Loucy (cell line): ENCODE measurements around the gene TEX28.
"Not testable (repeated sequence)": the region's sequence is repeated elsewhere in the genome, so short reads cannot be mapped to it uniquely, and the experiment has no call there.

Source experiments
- EZH2phosphoT487 ChIP-seq: fragments of 200-600 bp; IDR thresholded peaks from 2 replicates; pipeline ENCODE4 v1.6.1; 2018; ENCODE audit warnings: antibody characterized with exemption, mild to moderate bottlenecking, moderate library complexity, borderline replicate concordance
- TF ChIP-seq, protein P1 (sequence below): fragments of 200-600 bp; sonication (generic); conservative IDR thresholded peaks from 2 replicates; pipeline ENCODE4 v1.5.1; 2014; ENCODE audit warnings: mild to moderate bottlenecking, antibody characterized with exemption, low read length

DNA sequence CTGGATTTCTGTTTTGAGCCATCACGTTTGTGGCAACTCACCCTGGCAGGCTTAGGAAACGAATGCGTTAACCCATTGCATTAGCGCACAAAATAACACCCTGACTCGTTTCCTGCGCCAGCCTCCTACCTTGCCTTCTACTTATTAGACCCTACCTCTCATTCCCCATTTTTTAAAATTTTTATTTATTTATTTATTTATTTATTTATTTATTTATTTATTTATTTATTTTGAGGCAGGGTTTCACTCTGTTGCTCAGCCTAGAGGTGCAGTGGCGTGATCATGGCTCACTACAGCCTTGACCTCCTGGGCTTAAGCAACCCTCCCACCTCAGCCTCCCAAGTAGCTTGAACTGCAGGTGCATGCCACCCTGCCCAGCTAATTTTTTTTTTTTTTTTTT lies 8.1 kb upstream of the TEX28 start:
- TF ChIP-seq, protein P1, sequence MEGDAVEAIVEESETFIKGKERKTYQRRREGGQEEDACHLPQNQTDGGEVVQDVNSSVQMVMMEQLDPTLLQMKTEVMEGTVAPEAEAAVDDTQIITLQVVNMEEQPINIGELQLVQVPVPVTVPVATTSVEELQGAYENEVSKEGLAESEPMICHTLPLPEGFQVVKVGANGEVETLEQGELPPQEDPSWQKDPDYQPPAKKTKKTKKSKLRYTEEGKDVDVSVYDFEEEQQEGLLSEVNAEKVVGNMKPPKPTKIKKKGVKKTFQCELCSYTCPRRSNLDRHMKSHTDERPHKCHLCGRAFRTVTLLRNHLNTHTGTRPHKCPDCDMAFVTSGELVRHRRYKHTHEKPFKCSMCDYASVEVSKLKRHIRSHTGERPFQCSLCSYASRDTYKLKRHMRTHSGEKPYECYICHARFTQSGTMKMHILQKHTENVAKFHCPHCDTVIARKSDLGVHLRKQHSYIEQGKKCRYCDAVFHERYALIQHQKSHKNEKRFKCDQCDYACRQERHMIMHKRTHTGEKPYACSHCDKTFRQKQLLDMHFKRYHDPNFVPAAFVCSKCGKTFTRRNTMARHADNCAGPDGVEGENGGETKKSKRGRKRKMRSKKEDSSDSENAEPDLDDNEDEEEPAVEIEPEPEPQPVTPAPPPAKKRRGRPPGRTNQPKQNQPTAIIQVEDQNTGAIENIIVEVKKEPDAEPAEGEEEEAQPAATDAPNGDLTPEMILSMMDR = not testable (repeated sequence)
- not testable (repeated sequence) for TF ChIP-seq EZH2phosphoT487
